HepG2 (cell line): Measurements from ENCODE around the gene CBFA2T2. TPM values are rescaled to one million over a fixed set of nuclear protein-coding genes. Genes with fewer than 3 reads are reported as not detected.

Experiments used
- EZH2 ChIP-seq: conservative IDR thresholded peaks from 2 replicates; pipeline ENCODE4 v1.6.1; 2012; ENCODE audit warnings: mild to moderate bottlenecking, low read depth, low read length, moderate library complexity
- IKZF4 ChIP-seq: sonication (generic); formaldehyde crosslinking; IDR thresholded peaks from 2 replicates; pipeline ENCODE4 v1.5.1; 2020; ENCODE audit warnings: borderline replicate concordance, mild to moderate bottlenecking, low read depth, missing genetic modification reagents; ENCODE audit errors: not compliant biosample characterization
- MYNN ChIP-seq: sonication (generic); formaldehyde crosslinking; IDR thresholded peaks from 2 replicates; pipeline ENCODE4 v1.4.0; 2020; ENCODE audit warnings: mild to moderate bottlenecking, low read depth, missing genetic modification reagents
- SMYD3 ChIP-seq: sonication (generic); formaldehyde crosslinking; IDR thresholded peaks from 2 replicates; pipeline ENCODE4 v1.8.1; 2023; ENCODE audit warnings: mild to moderate bottlenecking, missing genetic modification reagents
- SNAPC2 ChIP-seq: sonication (generic); formaldehyde crosslinking; IDR thresholded peaks from 2 replicates; pipeline ENCODE4 v1.8.1; 2022; ENCODE audit warnings: mild to moderate bottlenecking, missing genetic modification reagents
- SOX13 ChIP-seq, 3 experiments: fragments of 450-650 bp in 1 of 3; sonication (generic) in 1 of 3; formaldehyde crosslinking in 1 of 3; IDR thresholded peaks in 2 of 3; conservative IDR thresholded peaks in 1 of 3; 2 replicates each; pipeline versions ENCODE4 v1.5.0 to v1.6.1; 2016 to 2020; ENCODE audit warnings: antibody characterized with exemption in 1 of 3, mild to moderate bottlenecking in 1 of 3, missing compliant biosample characterization in 1 of 3, missing genetic modification reagents in 1 of 3, moderate library complexity in 1 of 3
- SOX6 ChIP-seq, 2 experiments: fragments of 450-650 bp in 1 of 2; sonication (generic) in 1 of 2; formaldehyde crosslinking in 1 of 2; IDR thresholded peaks; 2 replicates each; pipeline versions ENCODE4 v1.4.0 to v1.6.1; 2017 to 2020; ENCODE audit warnings: antibody characterized with exemption in 1 of 2, mild to moderate bottlenecking in 1 of 2, missing genetic modification reagents in 1 of 2
- SP2 ChIP-seq: sonication (generic); formaldehyde crosslinking; IDR thresholded peaks from 2 replicates; pipeline ENCODE4 v1.5.1; 2020; ENCODE audit warnings: mild to moderate bottlenecking, missing genetic modification reagents
- SP5 ChIP-seq: IDR thresholded peaks from 2 replicates; pipeline ENCODE4 v1.6.1; 2016; ENCODE audit warnings: low read depth, borderline replicate concordance
- SYNCRIP ChIP-seq: fragments of 200-400 bp; formaldehyde crosslinking; IDR thresholded peaks from 2 replicates; pipeline ENCODE4 v1.6.1; 2018; ENCODE audit warnings: mild to moderate bottlenecking, low read depth, low read length; ENCODE audit not compliant: insufficient read depth
- TCF7L2 ChIP-seq: IDR thresholded peaks from 2 replicates; pipeline ENCODE4 v1.6.1; 2011; ENCODE audit warnings: mild to moderate bottlenecking, low read depth, low read length, moderate library complexity
- ZNF20 ChIP-seq: sonication (generic); formaldehyde crosslinking; IDR thresholded peaks from 2 replicates; pipeline ENCODE4 v1.4.0; 2020; ENCODE audit warnings: mild to moderate bottlenecking, moderate library complexity, missing genetic modification reagents
- ZNF263 ChIP-seq: sonication (generic); formaldehyde crosslinking; IDR thresholded peaks from 2 replicates; pipeline ENCODE4 v1.4.0; 2020; ENCODE audit warnings: missing genetic modification reagents
- ZNF577 ChIP-seq: sonication (generic); formaldehyde crosslinking; IDR thresholded peaks from 2 replicates; pipeline ENCODE4 v1.4.0; 2020; ENCODE audit warnings: mild to moderate bottlenecking, low read depth, missing genetic modification reagents, borderline replicate concordance
- ZNF816 ChIP-seq: sonication (generic); formaldehyde crosslinking; IDR thresholded peaks from 2 replicates; pipeline ENCODE4 v1.8.0; 2022; ENCODE audit warnings: missing genetic modification reagents, mild to moderate bottlenecking, borderline replicate concordance
- polyA plus RNA-seq, 8 experiments: library from polyadenylated mRNA; depleted of rRNA in 3 of 8; stranded (reverse) in 7 of 8; unstranded in 1 of 8; fragments of >200 nt; fragmentation: Illumina TruSeq in 4 of 8; extraction: Trizol in 4 of 8; gene quantifications; 2 replicates each; pipeline versions ENCODE4 v1.2.1 to v1.2.3, GENCODE V29; 2011 to 2016; ENCODE audit warnings: low read depth in 4 of 8, missing spikeins in 1 of 8, mixed read lengths in 1 of 8; ENCODE audit not compliant: insufficient read depth in 1 of 8
- total RNA-seq, 5 experiments: library from RNA; depleted of rRNA; stranded (reverse); fragments of >200 nt; fragmentation: Illumina TruSeq; extraction: Trizol; gene quantifications; 2 replicates each; pipeline ENCODE4 v1.2.3, GENCODE V29; 2016; ENCODE audit warnings: low read depth in 1 of 5
- TF ChIP-seq, protein P1 (sequence below): sonication (generic); formaldehyde crosslinking; IDR thresholded peaks from 2 replicates; pipeline ENCODE4 v1.4.0; 2020; ENCODE audit warnings: missing genetic modification reagents, mild to moderate bottlenecking, borderline replicate concordance
- TF ChIP-seq, protein P2 (sequence below): sonication (generic); formaldehyde crosslinking; IDR thresholded peaks from 2 replicates; pipeline ENCODE4 v1.5.1; 2020; ENCODE audit warnings: missing genetic modification reagents, mild to moderate bottlenecking, borderline replicate concordance
- TF ChIP-seq, protein P3 (sequence below): sonication (generic); formaldehyde crosslinking; IDR thresholded peaks from 2 replicates; pipeline ENCODE4 v1.4.0; 2020; ENCODE audit warnings: missing genetic modification reagents

The CBFA2T2 gene
- total and polyA plus RNA-seq, 2 of the 13 experiments (the other 11 are each of a cell fraction or from before 2014, with no cell fraction given): 6.3 to 21.2 TPM

DNA sequence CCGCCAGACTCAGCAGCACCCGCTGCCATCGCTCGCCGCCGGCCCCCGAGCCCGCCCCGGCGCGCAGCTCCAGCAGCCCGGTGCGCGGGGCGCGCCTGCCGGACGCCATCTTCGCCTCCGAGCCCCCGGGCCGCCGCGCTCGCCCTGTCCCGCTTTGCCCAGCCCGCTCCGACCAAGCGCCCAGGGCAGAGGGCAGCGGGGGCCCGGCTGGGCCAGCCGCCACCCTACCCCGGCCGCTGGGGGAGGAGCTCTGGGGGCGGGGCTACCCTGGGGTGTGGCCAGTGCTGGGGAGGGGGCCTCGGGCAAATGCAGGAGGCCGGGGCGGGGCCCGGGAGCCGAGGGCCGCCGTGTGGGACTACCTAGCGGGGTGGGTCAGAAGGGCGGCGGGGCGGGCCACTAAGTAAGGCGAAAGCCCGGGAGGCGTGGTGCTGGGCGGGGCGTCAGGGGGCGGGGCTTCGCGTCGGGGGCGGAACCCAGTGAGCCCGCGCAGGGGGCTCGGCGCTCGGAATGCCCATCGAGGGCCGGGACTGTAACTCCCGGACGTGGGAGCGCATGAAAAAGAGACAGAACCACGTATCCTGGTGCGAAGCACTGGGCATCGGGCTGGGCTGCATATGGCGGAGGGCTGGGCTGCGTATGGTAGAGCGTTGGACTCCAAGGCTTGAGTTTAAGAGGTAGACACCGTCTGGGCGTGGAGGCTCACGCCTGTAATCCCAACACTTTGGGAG is 46.2 kb upstream of the CBFA2T2 start, which contains the start of gene SNTA1 (continued):
- TF ChIP-seq, protein P1, sequence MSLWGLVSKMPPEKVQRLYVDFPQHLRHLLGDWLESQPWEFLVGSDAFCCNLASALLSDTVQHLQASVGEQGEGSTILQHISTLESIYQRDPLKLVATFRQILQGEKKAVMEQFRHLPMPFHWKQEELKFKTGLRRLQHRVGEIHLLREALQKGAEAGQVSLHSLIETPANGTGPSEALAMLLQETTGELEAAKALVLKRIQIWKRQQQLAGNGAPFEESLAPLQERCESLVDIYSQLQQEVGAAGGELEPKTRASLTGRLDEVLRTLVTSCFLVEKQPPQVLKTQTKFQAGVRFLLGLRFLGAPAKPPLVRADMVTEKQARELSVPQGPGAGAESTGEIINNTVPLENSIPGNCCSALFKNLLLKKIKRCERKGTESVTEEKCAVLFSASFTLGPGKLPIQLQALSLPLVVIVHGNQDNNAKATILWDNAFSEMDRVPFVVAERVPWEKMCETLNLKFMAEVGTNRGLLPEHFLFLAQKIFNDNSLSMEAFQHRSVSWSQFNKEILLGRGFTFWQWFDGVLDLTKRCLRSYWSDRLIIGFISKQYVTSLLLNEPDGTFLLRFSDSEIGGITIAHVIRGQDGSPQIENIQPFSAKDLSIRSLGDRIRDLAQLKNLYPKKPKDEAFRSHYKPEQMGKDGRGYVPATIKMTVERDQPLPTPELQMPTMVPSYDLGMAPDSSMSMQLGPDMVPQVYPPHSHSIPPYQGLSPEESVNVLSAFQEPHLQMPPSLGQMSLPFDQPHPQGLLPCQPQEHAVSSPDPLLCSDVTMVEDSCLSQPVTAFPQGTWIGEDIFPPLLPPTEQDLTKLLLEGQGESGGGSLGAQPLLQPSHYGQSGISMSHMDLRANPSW (CRISPR knock-in tag): no peak
- TF ChIP-seq SNAPC2: no peak
- TF ChIP-seq SYNCRIP: no peak
- 0 out of 2 replicates have a peak, but pooled peaks have one; percentile 43 for TF ChIP-seq SMYD3 (CRISPR knock-in tag)
- no peak for TF ChIP-seq SOX6 (IDR thresholded peaks at IDR 0.05)
- no peak for TF ChIP-seq SOX6 (CRISPR knock-in tag; IDR thresholded peaks at IDR 0.05)
- TF ChIP-seq, protein P2, sequence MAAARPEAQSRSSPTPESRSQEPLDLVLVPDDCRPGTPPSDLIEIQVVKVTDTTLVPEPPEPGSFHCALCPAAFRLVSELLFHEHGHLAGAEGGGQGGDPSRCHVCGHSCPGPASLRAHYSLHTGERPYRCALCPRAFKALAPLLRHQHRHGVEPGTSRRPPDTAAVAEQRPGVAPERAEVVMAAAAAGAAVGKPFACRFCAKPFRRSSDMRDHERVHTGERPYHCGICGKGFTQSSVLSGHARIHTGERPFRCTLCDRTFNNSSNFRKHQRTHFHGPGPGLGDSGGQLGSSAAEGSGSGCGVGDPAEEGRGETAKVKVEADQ (CRISPR knock-in tag): 0 out of 2 replicates have a peak, but pooled peaks have one; percentile 14
- no peak for TF ChIP-seq TCF7L2
- no peak for TF ChIP-seq ZNF20 (CRISPR knock-in tag)
- TF ChIP-seq, protein P3, sequence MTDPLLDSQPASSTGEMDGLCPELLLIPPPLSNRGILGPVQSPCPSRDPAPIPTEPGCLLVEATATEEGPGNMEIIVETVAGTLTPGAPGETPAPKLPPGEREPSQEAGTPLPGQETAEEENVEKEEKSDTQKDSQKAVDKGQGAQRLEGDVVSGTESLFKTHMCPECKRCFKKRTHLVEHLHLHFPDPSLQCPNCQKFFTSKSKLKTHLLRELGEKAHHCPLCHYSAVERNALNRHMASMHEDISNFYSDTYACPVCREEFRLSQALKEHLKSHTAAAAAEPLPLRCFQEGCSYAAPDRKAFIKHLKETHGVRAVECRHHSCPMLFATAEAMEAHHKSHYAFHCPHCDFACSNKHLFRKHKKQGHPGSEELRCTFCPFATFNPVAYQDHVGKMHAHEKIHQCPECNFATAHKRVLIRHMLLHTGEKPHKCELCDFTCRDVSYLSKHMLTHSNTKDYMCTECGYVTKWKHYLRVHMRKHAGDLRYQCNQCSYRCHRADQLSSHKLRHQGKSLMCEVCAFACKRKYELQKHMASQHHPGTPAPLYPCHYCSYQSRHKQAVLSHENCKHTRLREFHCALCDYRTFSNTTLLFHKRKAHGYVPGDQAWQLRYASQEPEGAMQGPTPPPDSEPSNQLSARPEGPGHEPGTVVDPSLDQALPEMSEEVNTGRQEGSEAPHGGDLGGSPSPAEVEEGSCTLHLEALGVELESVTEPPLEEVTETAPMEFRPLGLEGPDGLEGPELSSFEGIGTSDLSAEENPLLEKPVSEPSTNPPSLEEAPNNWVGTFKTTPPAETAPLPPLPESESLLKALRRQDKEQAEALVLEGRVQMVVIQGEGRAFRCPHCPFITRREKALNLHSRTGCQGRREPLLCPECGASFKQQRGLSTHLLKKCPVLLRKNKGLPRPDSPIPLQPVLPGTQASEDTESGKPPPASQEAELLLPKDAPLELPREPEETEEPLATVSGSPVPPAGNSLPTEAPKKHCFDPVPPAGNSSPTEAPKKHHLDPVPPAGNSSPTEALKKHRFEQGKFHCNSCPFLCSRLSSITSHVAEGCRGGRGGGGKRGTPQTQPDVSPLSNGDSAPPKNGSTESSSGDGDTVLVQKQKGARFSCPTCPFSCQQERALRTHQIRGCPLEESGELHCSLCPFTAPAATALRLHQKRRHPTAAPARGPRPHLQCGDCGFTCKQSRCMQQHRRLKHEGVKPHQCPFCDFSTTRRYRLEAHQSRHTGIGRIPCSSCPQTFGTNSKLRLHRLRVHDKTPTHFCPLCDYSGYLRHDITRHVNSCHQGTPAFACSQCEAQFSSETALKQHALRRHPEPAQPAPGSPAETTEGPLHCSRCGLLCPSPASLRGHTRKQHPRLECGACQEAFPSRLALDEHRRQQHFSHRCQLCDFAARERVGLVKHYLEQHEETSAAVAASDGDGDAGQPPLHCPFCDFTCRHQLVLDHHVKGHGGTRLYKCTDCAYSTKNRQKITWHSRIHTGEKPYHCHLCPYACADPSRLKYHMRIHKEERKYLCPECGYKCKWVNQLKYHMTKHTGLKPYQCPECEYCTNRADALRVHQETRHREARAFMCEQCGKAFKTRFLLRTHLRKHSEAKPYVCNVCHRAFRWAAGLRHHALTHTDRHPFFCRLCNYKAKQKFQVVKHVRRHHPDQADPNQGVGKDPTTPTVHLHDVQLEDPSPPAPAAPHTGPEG (CRISPR knock-in tag): no peak
- TF ChIP-seq ZNF263 (CRISPR knock-in tag): peak; percentile 52; the same call in 1 of the 2 replicates
- TF ChIP-seq MYNN (CRISPR knock-in tag): no peak
- no peak for TF ChIP-seq SOX13 (IDR thresholded peaks at IDR 0.05)
- TF ChIP-seq SOX13 (CRISPR knock-in tag; conservative IDR thresholded peaks at IDR 0.05 in 1 of 2, IDR thresholded peaks at IDR 0.05 in 1 of 2): 0 out of 4 replicates have a peak, but pooled peaks of 1 of the 2 experiments have one; percentile 1
- TF ChIP-seq IKZF4 (CRISPR knock-in tag): peak; percentile 97
- no peak for TF ChIP-seq EZH2
- TF ChIP-seq ZNF816 (CRISPR knock-in tag): no peak; the same call in 1 of the 2 replicates
- no peak for TF ChIP-seq ZNF577 (CRISPR knock-in tag)
- TF ChIP-seq SP5 (CRISPR knock-in tag): peak; percentile 36; the same call in 1 of the 2 replicates
- peak; percentile 44; the same call in 1 of the 2 replicates for TF ChIP-seq SP2 (CRISPR knock-in tag)
